ENCODE data around the gene DAZAP1.

DAZAP1 gene

GRCh38 chr19:1466018-1466460 lies 58.7 kb downstream of the DAZAP1 start:
- H3K27me3 ChIP-seq (ENCODE audit: control insufficient read depth, insufficient read depth, low read length, poor library complexity, severe bottlenecking), result peaks cover 74% of the 10 kb centered on the region

GRCh38 chr19:1466461-1467214 lies 59.3 kb downstream of the DAZAP1 start:
- Histone ChIP-seq H3K27me3 (ENCODE audit: control insufficient read depth, insufficient read depth, low read length, poor library complexity, severe bottlenecking) (peaks cover 80% of the 10 kb centered on the region), H3K4me3 (ENCODE audit: insufficient read depth, low read depth, low read length) (peak overlapping the region; percentile 12)
- WGBS, 2 experiments, result 9 to 11% methylated on average over 70 of the region's 70 CpGs

More at GRCh38 chr19:1466018-1466460, 58.7 kb downstream of the DAZAP1 start:
- Histone ChIP-seq H3K4me3 (ENCODE audit: insufficient read depth, low read depth, low read length) (no peak overlapping the region), H3K4me1 (ENCODE audit: control insufficient read depth, insufficient read depth, low read length) (peaks cover 25% of the 10 kb centered on the region), H3K27ac (ENCODE audit: insufficient read depth, low read depth, low read length, poor library complexity, severe bottlenecking) (no peak overlapping the region), H3K9me3 (ENCODE audit: control insufficient read depth, low read length) (no peaks in the 10 kb centered on the region), H3K36me3 (ENCODE audit: control insufficient read depth, insufficient read depth, low read length) (no peaks in the 10 kb centered on the region)
- 25 to 29% methylated on average over 41 of the region's 41 CpGs for WGBS, 2 experiments

GRCh38 chr19:1467215-1467489 lies 59.8 kb downstream of the DAZAP1 start:
- Histone ChIP-seq H3K27me3 (ENCODE audit: control insufficient read depth, insufficient read depth, low read length, poor library complexity, severe bottlenecking) (peaks cover 85% of the 10 kb centered on the region), H3K4me3 (ENCODE audit: insufficient read depth, low read depth, low read length) (peak overlapping the region; percentile 12), H3K36me3 (ENCODE audit: control insufficient read depth, insufficient read depth, low read length) (no peaks in the 10 kb centered on the region), H3K27ac (ENCODE audit: insufficient read depth, low read depth, low read length, poor library complexity, severe bottlenecking) (no peak overlapping the region), H3K9me3 (ENCODE audit: control insufficient read depth, low read length) (no peaks in the 10 kb centered on the region), H3K4me1 (ENCODE audit: control insufficient read depth, insufficient read depth, low read length) (peaks cover 29% of the 10 kb centered on the region)
- 5 to 7% methylated on average over 36 of the region's 36 CpGs for WGBS, 2 experiments

More at GRCh38 chr19:1466461-1467214, 59.3 kb downstream of the DAZAP1 start:
- H3K27ac ChIP-seq (ENCODE audit: insufficient read depth, low read depth, low read length, poor library complexity, severe bottlenecking), result no peak overlapping the region
- peaks cover 29% of the 10 kb centered on the region for H3K4me1 ChIP-seq (ENCODE audit: control insufficient read depth, insufficient read depth, low read length)
- no peaks in the 10 kb centered on the region for H3K9me3 ChIP-seq (ENCODE audit: control insufficient read depth, low read length)
- H3K36me3 ChIP-seq (ENCODE audit: control insufficient read depth, insufficient read depth, low read length), result no peaks in the 10 kb centered on the region

- Histone ChIP-seq H3K9me3 (ENCODE audit: control insufficient read depth, low read length) (no peaks in the 10 kb centered on the region), H3K36me3 (ENCODE audit: control insufficient read depth, insufficient read depth, low read length) (no peaks in the 10 kb centered on the region), H3K27me3 (ENCODE audit: control insufficient read depth, insufficient read depth, low read length, poor library complexity, severe bottlenecking) (peaks cover 90% of the 10 kb centered on the region), H3K27ac (ENCODE audit: insufficient read depth, low read depth, low read length, poor library complexity, severe bottlenecking) (no peak overlapping the region), H3K4me1 (ENCODE audit: control insufficient read depth, insufficient read depth, low read length) (peaks cover 29% of the 10 kb centered on the region), H3K4me3 (ENCODE audit: insufficient read depth, low read depth, low read length) (peak overlapping the region; percentile 10)
- WGBS, 2 experiments, result 5 to 6% methylated on average over 92 of the region's 92 CpGs
Observed at GRCh38 chr19:1467490-1468273, 60.3 kb downstream of the DAZAP1 start.

GRCh38 chr19:1468274-1468820 lies 61.0 kb downstream of the DAZAP1 start:
- Histone ChIP-seq H3K36me3 (ENCODE audit: control insufficient read depth, insufficient read depth, low read length) (no peaks in the 10 kb centered on the region), H3K4me3 (ENCODE audit: insufficient read depth, low read depth, low read length) (no peak overlapping the region), H3K27ac (ENCODE audit: insufficient read depth, low read depth, low read length, poor library complexity, severe bottlenecking) (no peak overlapping the region), H3K27me3 (ENCODE audit: control insufficient read depth, insufficient read depth, low read length, poor library complexity, severe bottlenecking) (peaks cover 97% of the 10 kb centered on the region), H3K9me3 (ENCODE audit: control insufficient read depth, low read length) (no peaks in the 10 kb centered on the region), H3K4me1 (ENCODE audit: control insufficient read depth, insufficient read depth, low read length) (peaks cover 29% of the 10 kb centered on the region)
- WGBS, 2 experiments, result 22 to 23% methylated on average over 49 of the region's 49 CpGs

GRCh38 chr19:1468821-1469254 lies 61.5 kb downstream of the DAZAP1 start:
- Histone ChIP-seq H3K27ac (ENCODE audit: insufficient read depth, low read depth, low read length, poor library complexity, severe bottlenecking) (no peak overlapping the region), H3K27me3 (ENCODE audit: control insufficient read depth, insufficient read depth, low read length, poor library complexity, severe bottlenecking) (peaks cover 100% of the 10 kb centered on the region), H3K9me3 (ENCODE audit: control insufficient read depth, low read length) (no peaks in the 10 kb centered on the region), H3K36me3 (ENCODE audit: control insufficient read depth, insufficient read depth, low read length) (no peaks in the 10 kb centered on the region), H3K4me1 (ENCODE audit: control insufficient read depth, insufficient read depth, low read length) (peaks cover 29% of the 10 kb centered on the region), H3K4me3 (ENCODE audit: insufficient read depth, low read depth, low read length) (no peak overlapping the region)
- 4% methylated on average over 47 of the region's 47 CpGs for WGBS, 2 experiments

GRCh38 chr19:1469255-1470054 lies 62.1 kb downstream of the DAZAP1 start:
- Histone ChIP-seq H3K4me3 (ENCODE audit: insufficient read depth, low read depth, low read length) (no peak overlapping the region), H3K9me3 (ENCODE audit: control insufficient read depth, low read length) (no peaks in the 10 kb centered on the region), H3K4me1 (ENCODE audit: control insufficient read depth, insufficient read depth, low read length) (peaks cover 29% of the 10 kb centered on the region), H3K27me3 (ENCODE audit: control insufficient read depth, insufficient read depth, low read length, poor library complexity, severe bottlenecking) (peaks cover 96% of the 10 kb centered on the region), H3K27ac (ENCODE audit: insufficient read depth, low read depth, low read length, poor library complexity, severe bottlenecking) (no peak overlapping the region), H3K36me3 (ENCODE audit: control insufficient read depth, insufficient read depth, low read length) (no peaks in the 10 kb centered on the region)
- WGBS, 2 experiments, result 6 to 7% methylated on average over 117 of the region's 117 CpGs

- peak overlapping the region; percentile 30 for H3K4me3 ChIP-seq (ENCODE audit: insufficient read depth, low read depth, low read length)
- H3K27me3 ChIP-seq (ENCODE audit: control insufficient read depth, insufficient read depth, low read length, poor library complexity, severe bottlenecking), result peaks cover 91% of the 10 kb centered on the region
- H3K27ac ChIP-seq (ENCODE audit: insufficient read depth, low read depth, low read length, poor library complexity, severe bottlenecking), result no peak overlapping the region
- H3K36me3 ChIP-seq (ENCODE audit: control insufficient read depth, insufficient read depth, low read length), result no peaks in the 10 kb centered on the region
- H3K4me1 ChIP-seq (ENCODE audit: control insufficient read depth, insufficient read depth, low read length), result peaks cover 29% of the 10 kb centered on the region
- 12 to 14% methylated on average over 22 of the region's 22 CpGs for WGBS, 2 experiments
- no peaks in the 10 kb centered on the region for H3K9me3 ChIP-seq (ENCODE audit: control insufficient read depth, low read length)
Observed at GRCh38 chr19:1470055-1470304, 62.6 kb downstream of the DAZAP1 start.

GRCh38 chr19:1470305-1471009 lies 63.1 kb downstream of the DAZAP1 start:
- 1% methylated on average over 67 of the region's 67 CpGs for WGBS, 2 experiments
- Histone ChIP-seq H3K36me3 (ENCODE audit: control insufficient read depth, insufficient read depth, low read length) (no peaks in the 10 kb centered on the region), H3K27ac (ENCODE audit: insufficient read depth, low read depth, low read length, poor library complexity, severe bottlenecking) (no peak overlapping the region), H3K9me3 (ENCODE audit: control insufficient read depth, low read length) (no peaks in the 10 kb centered on the region), H3K4me3 (ENCODE audit: insufficient read depth, low read depth, low read length) (peak overlapping the region; percentile 30), H3K4me1 (ENCODE audit: control insufficient read depth, insufficient read depth, low read length) (peaks cover 29% of the 10 kb centered on the region), H3K27me3 (ENCODE audit: control insufficient read depth, insufficient read depth, low read length, poor library complexity, severe bottlenecking) (peaks cover 86% of the 10 kb centered on the region)
